ENCODE measurements around the gene MPZL3. TPM values are rescaled to one million over a fixed set of nuclear protein-coding genes. Genes with fewer than 3 reads are reported as not detected.

Gene MPZL3
- total RNA-seq, 1 donor from 2014 or later: 8.5 TPM

GRCh38 chr11:118283037-118283636, 31.0 kb upstream of the MPZL3 start:
- peaks cover 4% of the 10 kb centered on the region for H3K27me3 ChIP-seq (ENCODE audit: insufficient read depth, low read length)
- no peaks in the 10 kb centered on the region for H3K4me1 Mint-ChIP-seq (ENCODE audit: low read depth, unreplicated experiment)
- no peaks in the 10 kb centered on the region for H3K36me3 Mint-ChIP-seq (ENCODE audit: low read depth, unreplicated experiment)
- H3K27me3 Mint-ChIP-seq (ENCODE audit: low read depth, unreplicated experiment): peaks cover 5% of the 10 kb centered on the region
- H3K4me3 Mint-ChIP-seq (ENCODE audit: unreplicated experiment): no peak overlapping the region
- no peak overlapping the region for H2AFZ ChIP-seq (ENCODE audit: low read depth, low read length)
- FAIRE-seq: no peak
- H3K9me3 Mint-ChIP-seq (ENCODE audit: unreplicated experiment): no peaks in the 10 kb centered on the region
- no peak overlapping the region for H3K27ac Mint-ChIP-seq (ENCODE audit: unreplicated experiment)
- H3K9me3 ChIP-seq (ENCODE audit: insufficient read depth, low read depth, low read length): no peaks in the 10 kb centered on the region
- H3K4me2 ChIP-seq (ENCODE audit: low read length): no peak overlapping the region
- no peaks in the 10 kb centered on the region for H3K4me1 ChIP-seq (ENCODE audit: insufficient read depth, low read length)
- no peaks in the 10 kb centered on the region for H4K20me1 ChIP-seq (ENCODE audit: insufficient read depth, low read length)
- no peak for DNase-seq (ENCODE audit: low read depth)
- H3K4me3 ChIP-seq (ENCODE audit: insufficient read depth, low read depth, low read length): no peak overlapping the region
- no peaks in the 10 kb centered on the region for H3K36me3 ChIP-seq (ENCODE audit: insufficient read depth, low read length)
- TF ChIP-seq, protein P1, sequence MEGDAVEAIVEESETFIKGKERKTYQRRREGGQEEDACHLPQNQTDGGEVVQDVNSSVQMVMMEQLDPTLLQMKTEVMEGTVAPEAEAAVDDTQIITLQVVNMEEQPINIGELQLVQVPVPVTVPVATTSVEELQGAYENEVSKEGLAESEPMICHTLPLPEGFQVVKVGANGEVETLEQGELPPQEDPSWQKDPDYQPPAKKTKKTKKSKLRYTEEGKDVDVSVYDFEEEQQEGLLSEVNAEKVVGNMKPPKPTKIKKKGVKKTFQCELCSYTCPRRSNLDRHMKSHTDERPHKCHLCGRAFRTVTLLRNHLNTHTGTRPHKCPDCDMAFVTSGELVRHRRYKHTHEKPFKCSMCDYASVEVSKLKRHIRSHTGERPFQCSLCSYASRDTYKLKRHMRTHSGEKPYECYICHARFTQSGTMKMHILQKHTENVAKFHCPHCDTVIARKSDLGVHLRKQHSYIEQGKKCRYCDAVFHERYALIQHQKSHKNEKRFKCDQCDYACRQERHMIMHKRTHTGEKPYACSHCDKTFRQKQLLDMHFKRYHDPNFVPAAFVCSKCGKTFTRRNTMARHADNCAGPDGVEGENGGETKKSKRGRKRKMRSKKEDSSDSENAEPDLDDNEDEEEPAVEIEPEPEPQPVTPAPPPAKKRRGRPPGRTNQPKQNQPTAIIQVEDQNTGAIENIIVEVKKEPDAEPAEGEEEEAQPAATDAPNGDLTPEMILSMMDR (IDR thresholded peaks at IDR 0.05; ENCODE audit: insufficient read depth, low read depth, low read length): no peak
- TF ChIP-seq EZH2 (IDR thresholded peaks at IDR 0.05; ENCODE audit: insufficient read depth, low read length): no peak
- no peak overlapping the region for H3K27ac ChIP-seq (ENCODE audit: low read depth, low read length)
- no peaks in the 10 kb centered on the region for H3K79me2 ChIP-seq (ENCODE audit: insufficient read depth, low read length)
- H3K9ac ChIP-seq (ENCODE audit: low read length): no peak overlapping the region

DNA sequence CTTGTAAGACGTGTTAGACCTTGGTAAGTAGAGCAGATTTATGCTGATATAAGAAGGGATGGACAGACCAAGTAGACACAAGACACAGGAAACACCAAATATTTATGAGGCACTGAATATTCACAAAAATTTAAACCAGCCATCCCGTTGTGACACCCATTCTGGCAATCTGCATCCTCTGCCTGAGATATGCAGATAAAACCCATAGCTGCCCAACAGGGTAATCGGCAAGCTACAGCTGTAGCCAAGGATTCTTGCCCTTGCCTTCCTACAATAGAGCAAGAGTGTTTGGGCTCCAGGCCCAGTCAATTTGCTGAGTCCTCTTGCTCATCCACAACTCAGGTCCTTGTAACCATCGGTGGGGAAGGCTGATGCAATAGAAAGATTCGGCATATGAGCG, 30.4 kb upstream of the MPZL3 start:
- Histone ChIP-seq H3K4me2 (ENCODE audit: low read length) (no peak overlapping the region), H3K27me3 (ENCODE audit: insufficient read depth, low read length) (peaks cover 4% of the 10 kb centered on the region), H3K36me3 (ENCODE audit: insufficient read depth, low read length) (no peaks in the 10 kb centered on the region), H3K9ac (ENCODE audit: low read length) (no peak overlapping the region), H3K27ac (ENCODE audit: low read depth, low read length) (no peak overlapping the region), H4K20me1 (ENCODE audit: insufficient read depth, low read length) (no peaks in the 10 kb centered on the region), H3K9me3 (ENCODE audit: insufficient read depth, low read depth, low read length) (no peaks in the 10 kb centered on the region), H3K4me1 (ENCODE audit: insufficient read depth, low read length) (no peaks in the 10 kb centered on the region), H2AFZ (ENCODE audit: low read depth, low read length) (no peak overlapping the region), H3K4me3 (ENCODE audit: insufficient read depth, low read depth, low read length) (no peak overlapping the region), H3K79me2 (ENCODE audit: insufficient read depth, low read length) (no peaks in the 10 kb centered on the region)
- no peak for DNase-seq (ENCODE audit: low read depth)
- TF ChIP-seq, protein P1 (IDR thresholded peaks at IDR 0.05; ENCODE audit: insufficient read depth, low read depth, low read length): no peak
- TF ChIP-seq EZH2 (IDR thresholded peaks at IDR 0.05; ENCODE audit: insufficient read depth, low read length): no peak
- Mint-ChIP-seq H3K36me3 (ENCODE audit: low read depth, unreplicated experiment) (no peaks in the 10 kb centered on the region), H3K9me3 (ENCODE audit: unreplicated experiment) (no peaks in the 10 kb centered on the region), H3K4me3 (ENCODE audit: unreplicated experiment) (no peak overlapping the region), H3K27ac (ENCODE audit: unreplicated experiment) (no peak overlapping the region), H3K4me1 (ENCODE audit: low read depth, unreplicated experiment) (no peaks in the 10 kb centered on the region), H3K27me3 (ENCODE audit: low read depth, unreplicated experiment) (peaks cover 5% of the 10 kb centered on the region)
- no peak for FAIRE-seq

DNA sequence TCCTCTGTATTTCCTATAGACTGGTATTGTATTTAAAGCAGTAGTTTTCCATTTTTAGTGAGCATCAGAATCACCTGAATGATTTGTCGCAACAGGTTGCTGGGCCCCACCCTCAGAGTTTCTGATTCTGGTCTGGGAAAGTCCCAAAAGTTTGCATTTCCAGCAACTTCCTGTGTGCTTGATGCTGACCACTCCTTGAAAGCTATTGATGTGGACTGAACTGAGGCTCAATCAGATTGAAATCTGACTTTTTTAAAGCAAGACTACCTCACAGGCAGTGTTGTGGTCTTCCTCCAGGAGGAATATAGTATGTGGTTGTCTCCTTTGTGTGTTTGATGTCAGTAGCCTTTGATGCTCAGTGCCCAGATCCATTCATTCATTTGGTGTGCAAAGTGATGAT, 29.1 kb upstream of the MPZL3 start:
- no peak for DNase-seq (ENCODE audit: low read depth)
- Histone ChIP-seq H3K27me3 (ENCODE audit: insufficient read depth, low read length) (peaks cover 3% of the 10 kb centered on the region), H3K9me3 (ENCODE audit: insufficient read depth, low read depth, low read length) (no peaks in the 10 kb centered on the region), H3K27ac (ENCODE audit: low read depth, low read length) (no peak overlapping the region), H3K4me1 (ENCODE audit: insufficient read depth, low read length) (peaks cover 7% of the 10 kb centered on the region), H4K20me1 (ENCODE audit: insufficient read depth, low read length) (no peaks in the 10 kb centered on the region), H3K4me3 (ENCODE audit: insufficient read depth, low read depth, low read length) (no peak overlapping the region), H2AFZ (ENCODE audit: low read depth, low read length) (no peak overlapping the region), H3K9ac (ENCODE audit: low read length) (no peak overlapping the region), H3K36me3 (ENCODE audit: insufficient read depth, low read length) (no peaks in the 10 kb centered on the region), H3K4me2 (ENCODE audit: low read length) (no peak overlapping the region), H3K79me2 (ENCODE audit: insufficient read depth, low read length) (no peaks in the 10 kb centered on the region)
- H3K4me3 Mint-ChIP-seq (ENCODE audit: unreplicated experiment): no peak overlapping the region
- no peaks in the 10 kb centered on the region for H3K4me1 Mint-ChIP-seq (ENCODE audit: low read depth, unreplicated experiment)
- H3K27ac Mint-ChIP-seq (ENCODE audit: unreplicated experiment): no peak overlapping the region
- FAIRE-seq: no peak
- no peaks in the 10 kb centered on the region for H3K36me3 Mint-ChIP-seq (ENCODE audit: low read depth, unreplicated experiment)
- no peaks in the 10 kb centered on the region for H3K9me3 Mint-ChIP-seq (ENCODE audit: unreplicated experiment)
- TF ChIP-seq, protein P1 (IDR thresholded peaks at IDR 0.05; ENCODE audit: insufficient read depth, low read depth, low read length): no peak
- no peak for TF ChIP-seq EZH2 (IDR thresholded peaks at IDR 0.05; ENCODE audit: insufficient read depth, low read length)
- H3K27me3 Mint-ChIP-seq (ENCODE audit: low read depth, unreplicated experiment): peaks cover 5% of the 10 kb centered on the region

All from astrocyte (in vitro differentiated cells and primary cell).